Mononuclear cell (primary cell): ENCODE results near the gene CCNL2. TPM values are rescaled to one million over a fixed set of nuclear protein-coding genes. Genes with fewer than 3 reads are reported as not detected.

ENCODE experiments used
- H3K27me3 ChIP-seq: 2 replicates; pipeline ENCODE4 v1.6.0; 2011; ENCODE audit warnings: low read length, control low read depth; ENCODE audit not compliant: insufficient read depth
- H3K4me1 ChIP-seq: 2 replicates; pipeline ENCODE4 v1.5.1; 2011; ENCODE audit warnings: mild to moderate bottlenecking, low read length, control low read depth; ENCODE audit not compliant: insufficient read depth
- H3K4me3 ChIP-seq: 2 replicates; pipeline ENCODE4 v1.5.1; 2011; ENCODE audit warnings: mild to moderate bottlenecking, low read length, moderate library complexity
- H3K9me3 ChIP-seq: 2 replicates; pipeline ENCODE4 v1.5.1; 2011; ENCODE audit warnings: low read depth, mild to moderate bottlenecking, control low read depth, low read length
- total RNA-seq: library from RNA; depleted of rRNA; stranded (reverse); fragments of >200 nt; gene quantifications from one replicate; pipeline ENCODE4 v1.2.3, GENCODE V29; 2012

Gene CCNL2
- total RNA-seq, 1 donor, result 127 TPM

DNA sequence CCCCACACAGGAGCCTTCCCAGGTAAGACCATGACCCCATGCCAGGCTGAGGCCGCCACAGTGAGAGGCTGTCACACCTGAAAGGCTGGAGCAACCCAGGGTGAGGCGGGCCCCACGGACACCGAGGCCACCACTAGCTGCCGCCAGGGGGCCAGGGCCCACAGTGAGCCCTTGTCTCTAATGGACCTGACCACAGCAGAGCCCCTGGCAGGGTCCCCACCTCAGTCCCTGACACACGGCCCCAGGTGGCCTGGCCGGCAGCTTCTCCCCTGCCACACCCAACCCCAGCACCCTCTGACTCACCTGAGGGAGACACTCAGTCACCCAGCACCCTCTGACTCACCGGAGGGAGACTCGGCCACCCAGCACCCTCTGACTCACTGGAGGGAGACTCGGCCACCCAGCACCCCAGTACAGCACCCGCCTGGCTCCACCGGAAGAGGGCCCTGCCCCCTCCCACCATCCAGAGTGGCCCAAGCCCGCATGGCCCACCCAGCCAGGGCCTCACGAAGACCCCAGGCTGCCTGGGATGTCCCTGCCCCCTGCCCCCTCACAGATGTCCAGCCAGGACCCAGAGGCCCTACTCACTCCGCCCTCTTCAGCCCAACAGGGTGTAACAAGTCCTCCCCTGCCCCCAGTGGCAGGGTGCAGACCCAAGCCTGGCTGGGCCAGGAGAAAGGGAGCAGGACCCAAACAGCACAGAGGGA, 54.3 kb downstream of the CCNL2 start:
- H3K4me3 ChIP-seq, result no peak overlapping the region
- H3K9me3 ChIP-seq, result no peaks in the 10 kb centered on the region
- peaks cover 16% of the 10 kb centered on the region for H3K4me1 ChIP-seq
- no peaks in the 10 kb centered on the region for H3K27me3 ChIP-seq

DNA sequence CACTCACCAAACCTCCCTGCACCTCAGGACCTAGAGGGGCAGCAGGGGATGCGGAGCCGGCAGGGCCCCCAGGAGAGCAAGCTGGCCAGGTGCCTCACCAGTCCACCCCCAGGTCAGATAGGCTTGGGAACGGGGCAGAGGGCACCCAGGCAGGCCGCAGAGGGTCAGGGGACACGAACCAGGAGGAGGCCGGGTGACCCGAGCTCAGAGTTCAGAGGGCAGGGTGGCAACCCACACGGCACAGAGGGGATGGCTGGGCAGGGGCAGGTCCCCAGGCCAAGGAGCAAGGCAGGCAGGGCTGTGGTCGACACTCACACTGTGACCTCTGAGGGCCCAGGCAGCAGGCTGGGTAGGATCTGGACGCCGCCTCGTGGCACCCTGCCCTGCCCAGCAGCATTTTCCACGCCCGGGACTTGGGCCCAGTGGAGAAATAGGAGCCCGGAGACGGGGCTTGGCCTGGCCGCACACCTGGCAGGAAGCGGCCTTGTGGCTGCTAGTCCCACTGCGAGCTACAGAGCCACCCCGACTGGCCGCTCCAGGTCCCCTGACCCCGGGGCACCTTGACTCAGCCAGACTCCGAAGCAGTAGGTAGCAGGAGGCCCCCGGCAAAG, 55.2 kb downstream of the CCNL2 start:
- Histone ChIP-seq H3K9me3 (no peaks in the 10 kb centered on the region), H3K4me3 (no peak overlapping the region), H3K27me3 (no peaks in the 10 kb centered on the region), H3K4me1 (peaks cover 16% of the 10 kb centered on the region)

DNA sequence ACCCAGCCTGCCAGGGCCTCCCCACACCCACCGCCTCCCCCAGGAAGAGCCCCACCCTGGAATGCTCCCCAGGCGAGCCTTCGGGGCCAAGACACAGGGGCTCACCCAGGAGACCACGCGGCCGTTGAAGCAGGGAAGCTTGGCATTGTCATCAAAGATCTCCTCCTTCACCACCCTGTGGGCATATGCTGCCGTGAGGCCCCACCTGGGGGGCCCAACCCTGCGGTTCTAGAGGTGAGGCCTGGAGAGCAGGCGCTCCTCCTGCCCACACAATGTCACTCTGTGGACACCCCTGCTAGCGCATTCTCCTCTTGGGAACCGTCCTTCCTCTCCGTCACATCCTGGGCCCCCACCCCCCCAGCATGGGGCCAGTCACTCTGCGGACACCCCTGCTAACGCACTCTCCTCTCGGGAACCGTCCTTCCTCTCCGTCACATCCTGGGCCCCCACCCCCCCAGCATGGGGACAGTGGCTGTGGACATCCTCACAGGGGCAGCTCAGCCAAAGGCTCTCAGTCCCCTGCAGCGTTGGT, 56.5 kb downstream of the CCNL2 start:
- Histone ChIP-seq H3K9me3 (no peaks in the 10 kb centered on the region), H3K4me3 (no peak overlapping the region), H3K27me3 (no peaks in the 10 kb centered on the region), H3K4me1 (peaks cover 5% of the 10 kb centered on the region)

DNA sequence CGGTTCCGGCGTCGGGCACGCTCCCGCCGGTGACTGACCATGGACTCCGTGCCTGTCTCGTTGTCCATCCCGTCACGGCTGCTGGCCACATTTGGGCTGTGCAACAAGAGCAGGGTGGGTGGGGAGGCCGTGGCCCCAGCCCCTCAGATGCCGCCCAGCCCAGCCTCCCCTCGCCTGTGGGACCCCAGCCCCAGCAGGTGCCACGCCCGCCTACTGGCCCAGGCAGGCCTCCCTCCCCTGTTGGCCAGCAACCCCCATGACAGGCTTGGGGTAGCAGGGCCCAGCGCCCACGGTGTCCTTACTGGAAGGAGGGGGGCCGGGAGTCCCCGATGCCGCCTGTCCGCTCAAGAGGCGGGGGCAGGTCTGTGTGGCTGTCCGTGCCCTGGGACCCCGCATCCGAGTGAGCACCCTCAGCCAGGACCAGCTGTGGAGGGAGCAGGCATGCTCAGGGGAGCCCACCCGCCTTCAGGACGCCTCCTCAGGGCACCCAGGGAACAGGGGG, 57.0 kb downstream of the CCNL2 start:
- Histone ChIP-seq H3K4me1 (no peaks in the 10 kb centered on the region), H3K4me3 (no peak overlapping the region), H3K9me3 (no peaks in the 10 kb centered on the region), H3K27me3 (no peaks in the 10 kb centered on the region)

DNA sequence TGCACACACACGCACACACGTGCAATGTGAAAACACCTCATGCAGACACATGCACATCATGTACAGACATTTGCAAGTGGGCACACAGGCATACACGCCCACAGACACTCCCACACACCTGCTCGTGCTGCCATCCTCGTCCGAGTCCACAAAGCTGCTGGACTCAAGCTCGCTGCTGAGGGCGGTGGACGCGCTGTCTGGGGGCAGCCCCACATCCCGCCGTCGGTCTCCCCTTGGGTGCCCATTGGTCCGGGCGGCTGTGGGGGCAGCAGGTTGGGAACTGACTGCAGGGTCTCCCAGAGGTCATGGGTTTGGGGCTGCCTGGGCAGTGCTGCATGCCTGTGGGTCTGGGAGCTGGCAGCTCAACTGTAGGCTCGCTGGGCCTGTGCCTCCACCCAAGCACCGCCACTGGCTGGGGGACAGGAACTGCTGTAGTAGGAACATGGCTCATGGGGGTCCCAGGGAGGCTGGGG, 57.5 kb downstream of the CCNL2 start:
- no peaks in the 10 kb centered on the region for H3K4me1 ChIP-seq

DNA sequence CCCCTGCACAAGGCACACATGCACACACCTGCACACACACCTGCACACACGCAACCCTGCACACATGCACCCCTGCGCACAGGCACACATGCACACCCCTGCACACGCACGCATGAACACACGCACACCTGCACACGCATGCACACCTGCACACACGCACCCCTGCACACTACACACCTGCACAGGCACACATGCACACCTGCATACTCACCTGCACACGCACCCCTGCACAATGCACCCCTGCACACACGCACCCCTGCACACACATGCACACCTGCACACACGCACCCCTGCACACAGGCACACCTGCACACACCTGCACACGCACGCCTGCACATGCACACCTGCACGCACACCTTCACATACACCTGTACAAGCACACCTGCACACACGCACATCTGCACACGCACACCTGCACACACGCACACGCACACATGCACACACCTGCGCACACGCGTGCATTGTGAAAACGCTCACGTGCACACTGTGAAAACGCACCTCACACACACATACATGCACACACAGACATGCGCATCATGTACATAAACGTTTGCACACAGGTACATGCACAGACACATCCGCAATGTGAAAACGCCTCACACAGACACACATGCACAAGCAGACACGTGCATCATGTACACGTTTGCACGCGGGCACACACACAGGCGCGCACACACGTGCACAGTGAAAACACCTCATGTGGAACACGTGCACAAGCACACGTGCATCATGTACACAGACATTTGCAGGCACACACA, 58.2 kb downstream of the CCNL2 start:
- H3K4me1 ChIP-seq, result no peaks in the 10 kb centered on the region
- H3K27me3 ChIP-seq, result no peaks in the 10 kb centered on the region
- H3K4me3 ChIP-seq, result no peak overlapping the region
- H3K9me3 ChIP-seq, result no peaks in the 10 kb centered on the region

More for the DNA sequence above, 57.5 kb downstream of the CCNL2 start:
- no peaks in the 10 kb centered on the region for H3K9me3 ChIP-seq
- no peak overlapping the region for H3K4me3 ChIP-seq
- no peaks in the 10 kb centered on the region for H3K27me3 ChIP-seq

DNA sequence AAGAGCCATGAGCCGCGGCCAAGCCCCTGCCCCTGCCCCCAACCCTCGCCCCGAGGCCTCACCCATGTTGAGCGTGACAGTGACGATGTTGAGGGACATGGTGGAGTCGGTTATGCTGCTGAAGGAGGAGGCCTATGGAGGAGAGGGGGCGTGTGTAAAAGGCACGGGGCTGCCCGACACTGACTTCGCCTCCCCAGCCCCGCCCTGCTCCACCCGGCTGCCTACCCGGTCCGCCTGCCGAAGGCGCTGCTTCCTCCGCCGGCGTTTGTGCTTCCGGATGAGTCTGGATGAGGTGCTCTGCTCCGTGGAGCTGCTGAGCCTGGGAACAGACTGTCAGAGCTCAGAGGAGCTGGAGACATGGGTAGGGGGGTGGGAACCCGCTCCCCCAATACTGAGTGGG, 59.0 kb downstream of the CCNL2 start:
- Histone ChIP-seq H3K27me3 (no peaks in the 10 kb centered on the region), H3K4me3 (no peak overlapping the region), H3K9me3 (no peaks in the 10 kb centered on the region), H3K4me1 (no peaks in the 10 kb centered on the region)

DNA sequence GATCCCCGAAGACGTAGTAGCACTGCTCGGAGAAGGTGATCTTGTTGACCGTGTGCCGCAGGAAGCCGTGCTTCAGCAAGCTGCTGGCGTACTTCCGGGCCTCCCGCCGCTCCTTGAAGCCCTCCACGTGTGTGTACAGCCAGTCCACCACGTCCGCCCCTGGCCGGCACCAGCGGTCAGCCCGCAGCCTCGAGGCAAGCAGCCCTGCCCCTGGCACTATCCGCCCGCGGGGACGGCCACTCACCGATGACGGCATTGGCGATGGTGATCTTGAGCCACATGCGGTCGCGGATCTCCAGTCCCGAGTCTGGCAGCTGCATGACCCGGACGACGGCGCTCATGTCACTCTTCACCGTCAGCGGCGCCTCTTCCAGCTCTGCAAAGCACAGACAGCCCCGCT, 60.9 kb downstream of the CCNL2 start:
- Histone ChIP-seq H3K9me3 (no peaks in the 10 kb centered on the region), H3K27me3 (no peaks in the 10 kb centered on the region), H3K4me3 (no peak overlapping the region), H3K4me1 (no peaks in the 10 kb centered on the region)

DNA sequence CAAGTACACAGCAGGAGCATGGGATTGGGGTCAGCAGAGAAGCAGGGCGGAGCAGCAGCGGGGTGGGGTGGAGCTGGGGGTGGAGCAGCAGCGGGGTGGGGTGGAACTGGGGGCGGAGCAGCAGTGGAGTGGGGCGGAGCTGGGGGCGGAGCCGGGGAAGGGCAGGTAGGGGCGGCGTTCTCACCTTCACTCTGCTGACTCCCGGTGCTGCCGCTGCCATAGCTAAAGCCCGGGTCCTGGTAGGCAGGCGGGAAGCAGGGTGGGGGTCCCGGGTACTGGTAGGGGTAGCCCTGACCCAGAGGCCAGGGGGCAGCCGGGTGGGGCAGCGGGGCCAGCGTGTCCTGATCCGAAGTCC, 61.4 kb downstream of the CCNL2 start:
- H3K4me1 ChIP-seq, result no peaks in the 10 kb centered on the region
- no peaks in the 10 kb centered on the region for H3K27me3 ChIP-seq
- H3K4me3 ChIP-seq, result no peak overlapping the region
- no peaks in the 10 kb centered on the region for H3K9me3 ChIP-seq

DNA sequence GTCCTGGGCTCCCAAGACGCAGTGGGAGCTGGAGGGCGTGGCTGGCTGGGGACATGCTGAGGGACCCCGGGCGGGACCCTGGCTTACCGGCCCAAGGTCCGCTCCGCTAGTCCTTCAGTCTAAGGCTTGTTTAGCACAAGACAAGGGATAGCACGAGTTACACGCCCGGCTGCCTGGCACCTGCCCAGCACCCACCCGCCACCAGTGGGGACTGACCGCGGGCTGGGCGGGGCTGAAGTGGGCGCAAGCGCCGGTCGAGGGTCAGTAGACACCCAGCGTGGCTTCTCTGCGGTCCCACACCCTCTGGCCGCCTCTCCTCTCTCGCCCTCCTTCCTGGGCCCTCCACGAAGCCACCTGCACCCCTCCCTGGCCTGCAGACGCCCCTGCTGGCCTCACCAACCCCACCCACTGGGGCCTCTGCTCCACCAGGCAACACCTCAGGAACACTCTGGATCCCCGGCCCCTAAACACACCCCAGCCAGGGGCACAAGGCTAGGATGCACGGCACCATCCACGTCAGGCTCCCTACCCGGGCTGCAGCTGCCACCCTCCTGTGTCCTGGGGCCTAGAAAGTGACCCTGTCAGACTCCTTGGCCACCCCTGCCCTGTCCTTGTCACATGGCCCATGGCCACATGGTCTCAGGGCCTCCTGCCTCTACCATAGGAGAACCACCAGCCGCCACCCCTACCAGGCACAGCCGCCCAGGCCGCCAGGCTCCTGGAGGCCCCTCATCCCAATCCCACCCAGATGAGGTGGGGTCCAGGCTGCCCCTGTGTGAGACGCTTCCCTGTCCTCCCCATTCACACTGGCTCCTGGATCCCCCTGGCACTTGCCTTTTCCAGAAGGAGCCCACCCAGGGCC, 62.0 kb downstream of the CCNL2 start:
- H3K4me1 ChIP-seq, result no peaks in the 10 kb centered on the region
- no peak overlapping the region for H3K4me3 ChIP-seq
- no peaks in the 10 kb centered on the region for H3K9me3 ChIP-seq
- H3K27me3 ChIP-seq, result no peaks in the 10 kb centered on the region

DNA sequence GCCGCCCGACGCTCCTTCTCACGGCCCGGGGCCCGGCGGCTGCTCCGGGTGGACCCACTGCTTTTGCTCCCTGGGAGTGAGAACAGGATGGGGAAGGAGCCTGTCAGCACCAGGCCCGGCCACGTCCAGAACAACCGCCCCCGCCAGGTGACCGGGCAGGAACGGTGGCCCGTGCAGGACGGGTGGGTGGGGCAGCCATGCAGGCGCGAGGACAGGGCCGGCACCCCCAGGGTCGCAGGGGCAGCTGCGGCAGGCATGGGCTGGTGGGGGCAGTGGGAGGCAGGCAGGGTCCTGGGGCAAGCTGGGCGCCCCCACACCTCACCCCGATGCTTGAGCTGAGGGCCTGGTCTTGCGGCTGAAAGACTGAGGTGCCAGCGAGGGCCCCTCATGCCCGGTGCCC, 62.7 kb downstream of the CCNL2 start:
- Histone ChIP-seq H3K9me3 (no peaks in the 10 kb centered on the region), H3K4me3 (no peak overlapping the region), H3K27me3 (no peaks in the 10 kb centered on the region), H3K4me1 (no peaks in the 10 kb centered on the region)

DNA sequence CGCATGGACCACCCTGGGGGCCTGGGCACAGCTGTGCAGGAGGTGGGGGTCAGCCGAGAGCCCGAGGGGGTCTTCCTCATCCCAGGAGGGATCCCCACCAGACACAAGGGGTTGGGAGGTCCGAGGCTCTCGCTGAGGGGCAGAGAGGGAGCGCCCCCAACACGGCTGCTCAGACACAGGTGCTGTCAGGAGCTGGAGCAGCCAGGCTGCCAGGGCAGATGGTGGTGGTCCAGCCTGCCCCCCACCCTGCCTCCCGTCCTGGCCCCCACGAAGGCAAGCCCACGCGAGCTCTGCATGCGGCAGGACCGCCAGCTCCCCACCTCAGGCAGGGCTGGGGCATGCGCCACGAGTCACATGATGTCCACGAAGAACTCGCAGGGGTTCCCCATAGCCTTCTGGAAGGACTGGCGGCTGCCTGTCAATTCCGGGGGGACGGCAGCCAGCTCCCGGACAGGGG, 63.3 kb downstream of the CCNL2 start:
- Histone ChIP-seq H3K4me3 (no peak overlapping the region), H3K9me3 (no peaks in the 10 kb centered on the region), H3K4me1 (no peaks in the 10 kb centered on the region), H3K27me3 (no peaks in the 10 kb centered on the region)
